ENCODE results near the gene AMELY.

DNA sequence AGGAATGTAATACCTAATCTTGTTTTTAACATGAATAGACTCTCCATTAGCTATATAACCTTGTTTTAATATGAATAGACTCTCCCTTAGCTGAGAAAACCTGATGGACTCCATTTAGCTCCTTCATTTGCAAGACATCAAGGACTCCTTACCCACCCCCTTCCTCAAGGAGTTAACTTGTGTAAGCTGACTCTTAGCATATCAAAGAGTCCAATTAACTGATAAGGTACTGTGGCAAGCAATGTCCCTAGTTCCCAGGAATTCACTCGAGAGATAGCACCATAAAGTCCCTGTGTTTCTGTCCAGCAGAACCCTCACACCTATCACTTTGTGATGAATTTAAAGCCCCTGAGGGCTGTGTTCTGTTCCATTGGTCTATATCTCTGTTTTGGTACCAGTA is 16.3 kb downstream of the AMELY start:
- TF ChIP-seq, protein P1, sequence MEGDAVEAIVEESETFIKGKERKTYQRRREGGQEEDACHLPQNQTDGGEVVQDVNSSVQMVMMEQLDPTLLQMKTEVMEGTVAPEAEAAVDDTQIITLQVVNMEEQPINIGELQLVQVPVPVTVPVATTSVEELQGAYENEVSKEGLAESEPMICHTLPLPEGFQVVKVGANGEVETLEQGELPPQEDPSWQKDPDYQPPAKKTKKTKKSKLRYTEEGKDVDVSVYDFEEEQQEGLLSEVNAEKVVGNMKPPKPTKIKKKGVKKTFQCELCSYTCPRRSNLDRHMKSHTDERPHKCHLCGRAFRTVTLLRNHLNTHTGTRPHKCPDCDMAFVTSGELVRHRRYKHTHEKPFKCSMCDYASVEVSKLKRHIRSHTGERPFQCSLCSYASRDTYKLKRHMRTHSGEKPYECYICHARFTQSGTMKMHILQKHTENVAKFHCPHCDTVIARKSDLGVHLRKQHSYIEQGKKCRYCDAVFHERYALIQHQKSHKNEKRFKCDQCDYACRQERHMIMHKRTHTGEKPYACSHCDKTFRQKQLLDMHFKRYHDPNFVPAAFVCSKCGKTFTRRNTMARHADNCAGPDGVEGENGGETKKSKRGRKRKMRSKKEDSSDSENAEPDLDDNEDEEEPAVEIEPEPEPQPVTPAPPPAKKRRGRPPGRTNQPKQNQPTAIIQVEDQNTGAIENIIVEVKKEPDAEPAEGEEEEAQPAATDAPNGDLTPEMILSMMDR (conservative IDR thresholded peaks at IDR 0.05): no peak
- TF ChIP-seq EZH2 (IDR thresholded peaks at IDR 0.05; ENCODE audit: low read depth): no peak
